RWPE1 (cell line): ENCODE measurements around the gene ADA.

Source experiments
- CTCF ChIA-PET: fragments of 350-600 bp; sonication (Branson Sonifier 250); formaldehyde crosslinking; extraction: SDS; loops from one replicate; lab custom pipeline; 2021; lab: Yijun Ruan, JAX
- POLR2A ChIA-PET: fragments of 400-600 bp; formaldehyde crosslinking; extraction: SDS; loops from one replicate; lab custom pipeline; 2020; ENCODE audit warnings: antibody characterized with exemption; ENCODE audit not compliant: low non-redundant PET; lab: Yijun Ruan, JAX
- DNase-seq: peaks from one replicate; pipeline ENCODE4 v3.0.0; 2012; ENCODE audit warnings: low spot score
- H3K27ac ChIP-seq: fragments of 450-650 bp; 2 replicates; pipeline ENCODE4 v1.5.1; 2017
- CTCF ChIP-seq: fragments of 450-650 bp; conservative IDR thresholded peaks from 2 replicates; pipeline ENCODE4 v1.5.1; 2017; ENCODE audit warnings: low read depth, mild to moderate bottlenecking

Gene ADA

DNA sequence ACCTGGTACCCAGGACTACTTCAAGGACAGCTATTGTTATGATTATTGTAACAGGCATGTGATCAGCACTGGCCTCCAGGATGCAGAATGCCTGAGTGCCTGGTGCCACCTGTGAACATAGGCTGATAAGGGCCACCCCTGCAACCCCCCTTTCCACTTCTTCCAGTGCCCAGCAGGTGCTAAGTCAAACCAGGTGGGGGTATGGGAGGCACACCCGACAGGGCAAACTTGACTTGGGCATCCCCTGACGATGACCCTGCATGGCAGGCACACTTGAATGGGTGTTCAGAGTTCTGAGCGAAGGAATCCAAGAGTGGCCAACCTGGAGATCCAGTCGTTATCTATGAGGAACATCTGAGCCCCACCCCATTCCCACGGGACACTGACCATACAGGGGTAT is 3.4 kb downstream of the ADA start:
- ChIA-PET POLR2A (no interaction called here), CTCF (interaction anchor here (0.8 to 1.4 kb wide), 2 partner anchors 37 to 38 kb away, joined by 3 to 5 read pairs; no protein-coding TSS in a partner anchor)
- H3K27ac ChIP-seq = peak overlapping the region; percentile 93
- TF ChIP-seq CTCF = no peak
- no peak for DNase-seq

DNA sequence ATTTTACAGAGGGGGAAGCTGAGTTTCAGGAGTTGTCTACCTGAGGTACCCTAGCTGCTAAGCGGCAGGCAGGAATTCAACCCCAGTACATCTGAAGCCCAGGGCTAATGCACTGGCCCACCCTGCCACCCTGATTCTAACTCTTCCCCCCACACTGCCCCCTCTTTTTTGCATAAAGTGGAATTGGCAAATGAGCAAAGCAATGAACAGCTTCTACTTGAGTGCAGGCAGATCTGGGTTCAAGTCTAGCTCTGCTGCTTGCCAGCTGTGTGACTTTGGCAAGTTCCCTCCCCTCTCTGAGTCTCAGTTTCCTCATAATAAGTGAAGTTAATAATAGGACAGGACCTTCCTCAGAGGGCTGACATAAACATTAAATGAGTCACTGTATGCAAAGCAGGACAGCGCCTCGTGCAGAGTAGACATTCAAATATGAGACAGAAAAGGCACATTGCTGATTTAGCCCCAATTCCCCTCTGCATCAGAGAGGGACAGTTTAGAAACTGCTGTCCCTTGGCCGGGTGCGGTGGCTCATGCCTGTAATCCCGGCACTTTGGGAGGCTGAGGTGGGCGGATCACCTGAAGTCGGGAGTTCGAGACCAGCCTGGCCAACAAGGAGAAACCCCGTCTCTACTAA is 4.7 kb downstream of the ADA start:
- peak; percentile 39 for DNase-seq
- TF ChIP-seq CTCF = no peak
- H3K27ac ChIP-seq = peak overlapping the region; percentile 93
- ChIA-PET CTCF (interaction anchor here (0.7 kb wide), 1 partner anchor 258 kb away, joined by 5 read pairs; no protein-coding TSS in a partner anchor), POLR2A (interaction anchor here (0.8 kb wide), 1 partner anchor 13 kb away, joined by 3 read pairs; no protein-coding TSS in a partner anchor)

- no peak for TF ChIP-seq CTCF
- H3K27ac ChIP-seq = peak overlapping the region; percentile 93
- CTCF ChIA-PET = interaction anchor here (0.6 kb wide), 1 partner anchor 222 kb away, joined by 3 read pairs; no protein-coding TSS in a partner anchor
- POLR2A ChIA-PET = no interaction called here
- no peak for DNase-seq
Measured at GRCh38 chr20:44646023-44646640, 5.4 kb downstream of the ADA start.

DNA sequence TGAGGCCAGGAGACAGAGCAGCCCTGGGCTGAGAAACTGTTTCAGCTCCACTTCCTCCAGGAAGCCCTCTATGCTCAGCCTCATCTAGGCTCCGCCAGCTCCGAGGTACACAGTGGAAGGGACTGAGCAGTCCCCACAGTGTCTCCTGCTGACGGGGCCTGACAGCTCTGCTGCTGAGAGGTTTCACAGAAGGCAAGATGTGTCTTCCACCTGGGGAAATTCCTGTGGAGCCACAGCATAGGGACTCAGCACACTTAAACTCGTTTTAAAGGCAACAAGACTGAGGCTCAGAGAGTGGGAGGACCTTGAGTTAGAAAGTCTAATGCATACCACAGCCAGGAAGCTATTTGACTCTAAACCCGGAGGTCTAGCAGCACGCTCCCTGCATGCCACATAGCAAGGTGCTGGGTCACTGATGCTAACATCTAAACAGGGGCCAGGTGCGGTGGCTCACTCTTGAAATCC is 6.8 kb downstream of the ADA start:
- TF ChIP-seq CTCF = no peak
- DNase-seq = no peak
- H3K27ac ChIP-seq = peak overlapping the region; percentile 93
- POLR2A ChIA-PET = interaction anchor here (0.5 to 0.6 kb wide), 3 partner anchors 23 to 78 kb away, joined by 3 to 9 read pairs (median 3); no protein-coding TSS in a partner anchor
- CTCF ChIA-PET = interaction anchor here (0.6 kb wide), 1 partner anchor 37 kb away, joined by 3 read pairs; no protein-coding TSS in a partner anchor

DNA sequence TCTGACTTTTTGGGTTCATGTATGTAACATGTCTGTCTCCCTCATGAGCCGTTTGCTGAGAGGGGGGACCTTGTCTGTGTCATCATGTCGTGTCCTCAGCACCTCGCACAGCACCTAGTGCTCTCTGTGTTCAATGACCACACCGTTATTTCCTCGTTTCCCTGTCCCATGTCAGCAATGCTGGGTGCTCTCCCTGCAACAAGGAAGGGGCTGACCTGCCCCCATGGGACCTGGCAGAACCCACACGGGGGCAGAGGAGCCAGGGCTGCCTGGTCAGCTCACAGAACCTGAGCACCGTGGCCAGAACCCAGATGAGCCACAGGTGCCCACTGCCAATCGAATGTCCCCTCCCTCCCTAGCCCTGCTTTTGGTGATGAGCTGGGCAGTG is 7.3 kb downstream of the ADA start:
- no peak for DNase-seq
- TF ChIP-seq CTCF = no peak
- CTCF ChIA-PET = no interaction called here
- peak overlapping the region; percentile 93 for H3K27ac ChIP-seq
- POLR2A ChIA-PET = interaction anchor here (0.5 kb wide), 1 partner anchor 79 kb away, joined by 3 read pairs; no protein-coding TSS in a partner anchor

DNA sequence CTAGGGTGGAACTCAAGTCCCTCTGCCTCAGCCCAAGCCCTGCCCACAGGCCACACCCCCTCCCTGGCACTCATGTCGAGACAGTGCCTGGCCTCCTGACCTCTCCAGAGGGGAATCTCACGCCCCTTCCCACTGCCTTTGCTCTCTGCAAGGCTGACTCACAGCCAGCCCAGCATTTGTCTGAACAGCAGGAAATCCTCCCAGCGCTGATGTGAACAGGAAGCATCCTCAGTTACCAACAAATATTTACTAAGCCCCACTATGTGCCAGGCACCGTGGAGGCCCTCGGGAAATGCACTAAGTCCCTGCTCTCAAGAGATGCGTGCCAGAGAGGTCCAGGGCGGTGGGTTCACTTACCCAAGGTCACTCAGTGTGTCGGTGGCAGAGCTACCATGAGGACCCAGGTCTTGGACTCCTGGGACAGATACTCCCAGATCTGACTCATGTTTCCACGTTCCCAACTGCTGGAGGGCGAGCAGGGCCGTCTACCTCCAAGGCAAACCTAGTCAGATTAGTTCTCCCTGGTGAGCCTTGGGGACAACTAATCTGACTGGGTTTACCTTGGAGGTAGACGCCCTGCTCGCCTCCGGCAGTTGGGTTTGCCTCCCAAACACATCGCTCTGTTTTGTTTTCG is 7.8 kb downstream of the ADA start:
- TF ChIP-seq CTCF = no peak
- ChIA-PET POLR2A (no interaction called here), CTCF (interaction anchor here (0.7 to 1.5 kb wide), 4 partner anchors 9 to 235 kb away, joined by 3 to 5 read pairs (median 4); no protein-coding TSS in a partner anchor)
- H3K27ac ChIP-seq = peak overlapping the region; percentile 93
- DNase-seq = peak; percentile 88
